Central memory CD8-positive, alpha-beta T cell (primary cell): ENCODE results near the gene SLC25A22.

Source experiments
- ATAC-seq: fragments of 150-1000 bp; cut with Tn5 transposase; replicated peaks from 2 replicates; pipeline ENCODE4 v1.10.0; 2022; ENCODE audit warnings: mild to moderate bottlenecking, moderate FRiP score, moderate number of reproducible peaks; ENCODE audit not compliant: poor library complexity, severe bottlenecking; ENCODE audit errors: extremely low read depth
- DNase-seq, 2 donors: peaks; one replicate each; pipeline ENCODE4 v3.0.0; 2021; ENCODE audit warnings: low spot score in 2 of 2
- H3K27ac Mint-ChIP-seq: one replicate; pipeline ENCODE4 v1.8.0; 2022; ENCODE audit warnings: low read depth, mild to moderate bottlenecking, moderate library complexity, mixed read lengths
- H3K27me3 Mint-ChIP-seq: one replicate; pipeline ENCODE4 v1.8.0; 2022; ENCODE audit warnings: mixed read lengths
- H3K36me3 Mint-ChIP-seq: one replicate; pipeline ENCODE4 v1.8.0; 2022; ENCODE audit warnings: mild to moderate bottlenecking, moderate library complexity, mixed read lengths; ENCODE audit not compliant: insufficient read depth
- H3K4me1 Mint-ChIP-seq: one replicate; pipeline ENCODE4 v1.8.0; 2022; ENCODE audit warnings: mixed read lengths
- H3K4me3 Mint-ChIP-seq: one replicate; pipeline ENCODE4 v1.8.0; 2022; ENCODE audit warnings: mild to moderate bottlenecking, moderate library complexity, mixed read lengths
- H3K9me3 Mint-ChIP-seq: one replicate; pipeline ENCODE4 v1.8.0; 2022; ENCODE audit warnings: mixed read lengths

Gene SLC25A22

DNA sequence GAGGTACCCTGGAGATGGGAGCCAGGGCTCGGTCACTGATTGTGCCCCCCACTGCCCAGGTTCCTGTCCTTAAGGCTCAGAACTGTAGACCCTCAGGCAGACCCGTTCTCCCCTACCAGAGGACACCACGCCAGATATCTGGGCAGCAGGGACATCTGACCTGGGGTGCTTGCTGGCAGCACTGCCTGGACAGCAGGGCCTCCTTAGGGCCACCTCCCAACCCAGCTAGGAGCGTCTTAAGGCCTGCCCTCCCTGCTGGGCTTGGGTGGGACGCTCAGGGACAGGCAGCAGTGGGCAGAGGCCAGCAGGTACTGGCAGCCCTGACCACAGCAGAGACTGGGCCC lies 41.2 kb upstream of the SLC25A22 start:
- Mint-ChIP-seq H3K27me3 (no peaks in the 10 kb centered on the region), H3K27ac (no peak overlapping the region), H3K9me3 (no peaks in the 10 kb centered on the region), H3K36me3 (peaks cover 12% of the 10 kb centered on the region), H3K4me1 (peaks cover 11% of the 10 kb centered on the region), H3K4me3 (no peak overlapping the region)
- ATAC-seq (no peak), DNase-seq (no peak)

DNA sequence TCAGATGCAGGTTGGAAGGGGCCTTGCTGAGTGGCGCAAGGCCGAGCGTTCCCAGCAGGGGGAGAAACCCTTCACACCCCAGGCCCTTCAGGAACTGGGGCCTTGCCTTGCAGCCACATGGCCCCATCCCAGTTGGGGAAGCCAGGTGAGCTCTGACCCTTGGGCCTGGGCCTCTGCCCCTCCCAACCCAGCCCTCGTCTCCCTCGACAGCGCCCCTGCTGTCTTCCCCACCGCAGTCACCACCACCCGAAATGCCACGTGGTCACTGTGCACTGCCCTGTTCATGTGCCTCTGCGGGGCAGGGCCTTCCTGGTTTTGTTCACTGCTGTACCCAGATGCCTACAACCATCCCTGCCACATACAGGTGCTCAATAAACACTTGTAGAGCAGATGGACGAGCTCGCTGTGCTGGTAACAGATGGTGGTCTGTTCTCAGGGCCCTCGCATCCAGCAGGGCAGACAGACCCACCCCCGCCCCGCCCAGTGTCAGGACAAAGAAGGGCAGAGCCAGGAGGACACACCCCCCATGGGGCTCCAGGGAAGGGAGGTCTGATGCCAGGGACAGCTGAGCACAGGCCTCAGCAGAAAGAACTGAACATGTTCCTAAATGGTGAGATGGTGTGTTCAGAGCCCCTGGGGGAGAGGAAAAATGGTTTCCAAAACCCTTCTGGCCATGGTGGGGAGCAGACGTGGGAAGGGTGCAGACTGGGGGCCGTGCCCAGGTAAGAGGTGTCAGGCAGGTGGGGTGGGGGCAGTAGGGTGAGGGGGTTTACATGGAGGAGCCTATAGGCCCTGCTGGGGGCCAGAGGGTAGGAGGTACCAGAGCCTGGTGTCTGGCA lies 40.6 kb upstream of the SLC25A22 start:
- H3K27ac Mint-ChIP-seq = no peak overlapping the region
- H3K27me3 Mint-ChIP-seq = no peaks in the 10 kb centered on the region
- ATAC-seq = no peak
- no peak for DNase-seq
- H3K4me3 Mint-ChIP-seq = no peak overlapping the region
- peaks cover 12% of the 10 kb centered on the region for H3K36me3 Mint-ChIP-seq
- peaks cover 11% of the 10 kb centered on the region for H3K4me1 Mint-ChIP-seq
- no peaks in the 10 kb centered on the region for H3K9me3 Mint-ChIP-seq

DNA sequence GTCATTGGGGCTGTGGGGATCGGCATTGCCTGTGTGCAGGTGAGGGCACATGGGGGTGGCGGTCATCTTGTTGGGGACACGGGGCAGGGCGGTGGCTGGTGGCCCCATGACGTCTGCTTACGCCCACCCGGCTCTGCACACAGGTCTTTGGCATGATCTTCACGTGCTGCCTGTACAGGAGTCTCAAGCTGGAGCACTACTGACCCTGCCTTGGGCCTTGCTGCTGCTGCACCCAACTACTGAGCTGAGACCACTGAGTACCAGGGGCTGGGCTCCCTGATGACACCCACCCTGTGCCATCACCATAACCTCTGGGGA lies 39.9 kb upstream of the SLC25A22 start:
- DNase-seq = no peak
- Mint-ChIP-seq H3K9me3 (no peaks in the 10 kb centered on the region), H3K27ac (no peak overlapping the region), H3K27me3 (no peaks in the 10 kb centered on the region), H3K4me1 (peaks cover 11% of the 10 kb centered on the region), H3K4me3 (no peak overlapping the region), H3K36me3 (peaks cover 10% of the 10 kb centered on the region)
- no peak for ATAC-seq

DNA sequence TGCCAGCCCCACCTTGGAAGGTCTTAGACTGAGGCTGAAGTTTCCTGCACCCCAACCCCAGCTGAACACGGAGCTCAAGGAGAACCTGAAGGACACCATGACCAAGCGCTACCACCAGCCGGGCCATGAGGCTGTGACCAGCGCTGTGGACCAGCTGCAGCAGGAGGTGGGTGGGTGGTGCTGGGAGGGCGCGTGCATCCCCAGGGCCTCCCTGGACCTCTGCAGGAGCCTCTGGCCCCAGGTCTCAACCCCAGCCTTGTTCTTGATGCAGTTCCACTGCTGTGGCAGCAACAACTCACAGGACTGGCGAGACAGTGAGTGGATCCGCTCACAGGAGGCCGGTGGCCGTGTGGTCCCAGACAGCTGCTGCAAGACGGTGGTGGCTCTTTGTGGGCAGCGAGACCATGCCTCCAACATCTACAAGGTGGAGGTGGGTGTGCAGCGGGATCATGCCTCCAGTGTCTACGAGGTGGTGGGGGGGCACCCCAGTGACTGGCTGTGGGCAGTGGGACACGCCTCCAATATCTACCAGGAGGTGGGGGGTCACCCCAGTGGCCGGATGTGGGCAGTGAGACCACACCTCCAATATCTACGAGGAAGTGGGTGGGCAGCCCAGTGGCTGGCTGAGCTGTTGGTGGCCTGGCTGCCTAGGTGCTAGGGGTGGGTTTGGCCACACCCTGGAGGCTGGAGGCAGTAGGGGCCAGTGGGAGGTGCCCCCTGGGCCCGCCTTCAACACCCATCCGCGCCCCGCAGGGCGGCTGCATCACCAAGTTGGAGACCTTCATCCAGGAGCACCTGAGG lies 39.3 kb upstream of the SLC25A22 start:
- Mint-ChIP-seq H3K27me3 (no peaks in the 10 kb centered on the region), H3K36me3 (peaks cover 10% of the 10 kb centered on the region), H3K4me3 (no peak overlapping the region), H3K4me1 (peaks cover 11% of the 10 kb centered on the region), H3K27ac (no peak overlapping the region), H3K9me3 (no peaks in the 10 kb centered on the region)
- DNase-seq (no peak), ATAC-seq (no peak)

DNA sequence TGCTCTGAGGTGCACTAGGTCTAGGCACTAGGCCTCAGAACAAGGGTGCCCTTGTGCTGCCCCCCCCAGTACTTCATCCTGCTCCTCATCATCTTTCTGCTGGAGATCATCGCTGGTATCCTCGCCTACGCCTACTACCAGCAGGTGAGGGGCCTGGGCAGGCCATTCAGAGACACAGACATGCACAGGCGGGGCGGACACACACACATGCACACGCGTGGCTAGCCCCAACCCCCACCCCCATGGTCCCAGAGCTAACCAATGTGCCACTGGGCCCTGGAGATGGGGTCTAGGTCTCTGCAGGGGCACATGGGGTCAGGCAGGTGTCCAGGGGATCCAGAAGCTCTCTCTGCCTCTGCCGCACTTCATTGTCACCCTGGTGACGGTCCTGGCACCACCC lies 38.6 kb upstream of the SLC25A22 start:
- DNase-seq (no peak), ATAC-seq (no peak)
- H3K27ac Mint-ChIP-seq = no peak overlapping the region
- H3K27me3 Mint-ChIP-seq = peaks cover 3% of the 10 kb centered on the region
- H3K4me3 Mint-ChIP-seq = no peak overlapping the region
- H3K36me3 Mint-ChIP-seq = peaks cover 7% of the 10 kb centered on the region
- peaks cover 11% of the 10 kb centered on the region for H3K4me1 Mint-ChIP-seq
- H3K9me3 Mint-ChIP-seq = no peaks in the 10 kb centered on the region

DNA sequence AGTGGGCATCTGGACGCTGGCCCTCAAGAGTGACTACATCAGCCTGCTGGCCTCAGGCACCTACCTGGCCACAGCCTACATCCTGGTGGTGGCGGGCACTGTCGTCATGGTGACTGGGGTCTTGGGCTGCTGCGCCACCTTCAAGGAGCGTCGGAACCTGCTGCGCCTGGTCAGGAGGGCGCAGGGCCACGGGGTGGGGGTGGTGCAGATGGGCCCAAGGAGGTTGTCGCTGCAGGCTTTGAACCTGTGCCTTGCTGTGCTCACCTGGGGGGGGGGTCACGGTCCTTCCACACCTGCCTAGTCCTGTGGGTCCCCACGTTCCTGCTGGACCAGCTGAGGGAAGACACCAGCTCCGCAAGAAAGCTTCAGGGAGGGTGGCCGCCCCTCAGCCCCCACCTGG lies 38.2 kb upstream of the SLC25A22 start:
- DNase-seq (no peak), ATAC-seq (no peak)
- Mint-ChIP-seq H3K27me3 (peaks cover 7% of the 10 kb centered on the region), H3K4me1 (peaks cover 9% of the 10 kb centered on the region), H3K9me3 (no peaks in the 10 kb centered on the region), H3K4me3 (no peak overlapping the region), H3K27ac (no peak overlapping the region), H3K36me3 (peaks cover 7% of the 10 kb centered on the region)

DNA sequence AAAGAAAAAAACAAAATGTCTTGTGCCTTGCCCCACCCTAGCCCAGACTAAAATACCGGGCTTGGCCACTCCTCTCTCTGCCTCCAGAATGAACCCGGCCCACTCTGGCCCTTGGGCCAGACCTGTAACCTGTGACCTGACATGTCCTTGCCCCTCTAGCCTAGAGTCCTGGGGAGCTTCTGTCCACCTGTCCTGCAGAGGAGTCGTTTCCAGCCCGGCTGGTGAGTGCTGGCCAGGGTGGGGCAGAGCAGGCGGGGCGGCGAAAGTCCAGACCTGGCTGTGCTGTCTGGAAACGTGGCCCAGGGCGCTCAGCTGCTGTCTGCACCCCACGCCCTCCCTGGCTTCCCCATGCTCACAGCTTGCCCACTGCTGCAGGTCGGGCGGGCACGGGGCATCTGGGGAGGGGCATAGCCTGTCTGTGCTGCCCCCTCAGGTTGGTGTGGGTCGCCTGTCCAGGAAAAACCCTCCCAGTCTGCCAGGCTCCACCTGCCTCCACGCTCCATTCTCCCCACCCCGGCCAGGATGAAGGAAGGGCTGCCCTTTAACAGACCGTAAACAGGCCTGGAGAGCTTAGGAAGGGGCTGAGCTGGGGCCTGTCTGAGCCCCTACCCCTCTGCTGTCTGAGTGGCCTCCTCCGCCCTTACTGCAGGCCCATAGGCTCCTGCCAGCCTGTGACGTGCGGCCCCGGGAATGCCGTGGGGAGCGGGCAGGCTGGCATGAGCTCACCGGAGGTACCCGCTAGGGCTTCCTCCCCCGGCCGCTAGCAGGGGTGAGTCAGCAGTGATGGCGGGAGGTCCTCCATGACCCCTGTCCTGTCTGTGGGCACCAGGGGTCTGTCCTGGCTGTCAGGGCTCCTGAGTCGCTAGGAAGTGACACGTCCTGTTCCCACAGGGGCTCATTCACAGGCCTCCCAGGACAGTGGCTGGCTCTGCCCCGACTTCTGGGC lies 36.6 kb upstream of the SLC25A22 start:
- Mint-ChIP-seq H3K4me3 (peak overlapping the region; percentile 67), H3K9me3 (no peaks in the 10 kb centered on the region), H3K4me1 (no peaks in the 10 kb centered on the region), H3K36me3 (peaks cover 6% of the 10 kb centered on the region), H3K27ac (no peak overlapping the region), H3K27me3 (peaks cover 8% of the 10 kb centered on the region)
- ATAC-seq (no peak), DNase-seq (no peak)

DNA sequence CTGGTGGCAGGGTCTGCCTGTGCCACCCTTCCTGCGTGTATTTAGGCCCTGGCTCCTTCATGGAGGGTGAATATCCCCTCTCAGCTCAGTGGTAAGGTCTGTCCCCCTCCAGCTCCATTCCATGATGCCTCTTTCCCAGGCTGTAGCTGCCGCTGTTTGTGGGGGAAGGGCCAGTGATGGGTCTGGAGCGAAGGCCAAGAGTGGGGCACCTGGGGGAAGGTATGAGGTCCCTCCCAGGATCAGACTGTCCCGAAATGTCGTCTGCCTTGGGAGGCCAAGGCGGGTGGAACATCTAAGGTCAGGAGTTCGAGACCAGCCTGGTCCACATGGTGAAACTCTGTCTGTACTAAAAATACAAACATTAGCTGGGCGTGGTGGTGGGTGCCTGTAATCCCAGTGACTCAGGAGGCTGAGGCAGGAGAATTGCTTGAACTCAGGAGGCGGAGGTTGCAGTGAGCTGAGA lies 35.8 kb upstream of the SLC25A22 start:
- H3K27ac Mint-ChIP-seq = no peak overlapping the region

DNA sequence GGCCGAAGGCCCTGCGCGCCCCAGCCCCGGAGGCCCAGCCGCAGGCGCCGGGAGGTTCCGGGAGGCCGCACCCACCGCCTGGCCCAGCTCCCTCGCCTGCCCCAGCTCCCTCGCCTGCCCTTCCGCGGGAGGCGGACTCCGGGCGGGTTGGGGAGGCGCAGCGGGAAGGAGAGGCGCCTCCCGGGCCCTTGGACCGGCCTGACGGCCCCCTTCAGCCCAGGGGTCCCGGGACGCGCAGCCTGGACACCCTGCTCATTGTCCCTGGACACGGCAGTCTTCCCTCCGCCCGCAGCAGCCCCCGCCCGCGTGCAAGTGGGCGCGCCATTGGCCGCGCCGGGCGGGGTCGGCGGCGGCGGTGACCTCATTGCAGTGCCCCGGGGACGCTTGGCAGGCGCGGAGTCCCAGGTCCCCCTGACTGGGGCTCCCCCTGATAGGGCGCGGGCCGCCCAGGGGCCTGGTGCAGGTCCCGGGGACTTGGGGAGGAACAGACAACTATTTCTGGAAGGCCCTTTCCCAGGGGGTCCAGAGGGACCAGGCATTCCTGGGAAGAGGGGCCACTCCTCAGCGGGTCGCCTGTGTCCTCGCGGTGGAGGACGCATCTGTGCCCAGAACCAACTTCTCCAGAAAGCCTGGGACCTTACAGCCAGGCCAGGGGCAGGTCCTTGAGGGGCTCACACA lies 35.2 kb upstream of the SLC25A22 start:
- no peaks in the 10 kb centered on the region for H3K9me3 Mint-ChIP-seq
- DNase-seq (no peak), ATAC-seq (peak; percentile 41)
- H3K4me1 Mint-ChIP-seq = peaks cover 8% of the 10 kb centered on the region
- peaks cover 21% of the 10 kb centered on the region for H3K27me3 Mint-ChIP-seq
- H3K27ac Mint-ChIP-seq = no peak overlapping the region
- peak overlapping the region; percentile 67 for H3K4me3 Mint-ChIP-seq
- no peaks in the 10 kb centered on the region for H3K36me3 Mint-ChIP-seq

More for the DNA sequence above, 35.8 kb upstream of the SLC25A22 start:
- ATAC-seq (no peak), DNase-seq (no peak)
- peaks cover 2% of the 10 kb centered on the region for H3K36me3 Mint-ChIP-seq
- H3K27me3 Mint-ChIP-seq = peaks cover 15% of the 10 kb centered on the region
- peaks cover 7% of the 10 kb centered on the region for H3K4me1 Mint-ChIP-seq
- peak overlapping the region; percentile 67 for H3K4me3 Mint-ChIP-seq
- H3K9me3 Mint-ChIP-seq = no peaks in the 10 kb centered on the region

DNA sequence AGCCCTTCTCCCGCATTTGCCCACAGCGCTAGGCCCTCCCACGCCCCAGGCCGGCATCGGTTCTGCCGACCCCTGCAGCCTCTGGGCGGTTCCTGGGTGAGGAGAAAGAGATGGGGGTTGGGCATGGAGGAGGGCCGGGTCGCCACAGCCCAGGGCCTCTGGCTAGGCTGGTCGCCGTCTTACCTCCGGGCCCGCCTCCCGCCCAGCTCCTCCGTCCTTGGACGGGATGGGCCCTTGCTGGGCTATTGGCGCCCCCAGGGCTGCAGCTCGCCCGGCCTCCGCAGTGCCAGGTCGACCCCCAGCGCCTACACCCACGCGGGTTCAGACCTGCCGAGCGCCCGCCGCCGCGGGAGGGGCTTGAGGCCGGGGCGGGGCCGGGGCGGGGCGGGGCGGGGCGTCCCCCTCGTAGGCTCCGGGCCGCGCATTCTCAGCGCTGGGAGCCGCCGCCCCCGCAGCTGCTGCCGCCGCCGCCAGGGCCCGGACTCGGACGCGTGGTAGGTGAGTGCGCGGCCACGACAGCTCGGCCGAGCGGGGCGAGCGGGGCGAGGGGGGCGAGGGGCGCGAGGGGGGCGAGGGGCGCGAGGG lies 34.5 kb upstream of the SLC25A22 start, which contains the start of gene CD151:
TSS of gene CD151 (plus strand) at position 424 of the 585 bp plus-strand sequence. CDS start 3,118 bp downstream, outside the sequence.
- Mint-ChIP-seq H3K36me3 (no peaks in the 10 kb centered on the region), H3K4me3 (peak within 1 kb of the TSS; percentile 73), H3K27me3 (peaks cover 28% of the 10 kb centered on the region), H3K9me3 (no peaks in the 10 kb centered on the region), H3K4me1 (peaks cover 13% of the 10 kb centered on the region), H3K27ac (no peak within 1 kb of the TSS)
- DNase-seq (no peak), ATAC-seq (peak; percentile 61)

DNA sequence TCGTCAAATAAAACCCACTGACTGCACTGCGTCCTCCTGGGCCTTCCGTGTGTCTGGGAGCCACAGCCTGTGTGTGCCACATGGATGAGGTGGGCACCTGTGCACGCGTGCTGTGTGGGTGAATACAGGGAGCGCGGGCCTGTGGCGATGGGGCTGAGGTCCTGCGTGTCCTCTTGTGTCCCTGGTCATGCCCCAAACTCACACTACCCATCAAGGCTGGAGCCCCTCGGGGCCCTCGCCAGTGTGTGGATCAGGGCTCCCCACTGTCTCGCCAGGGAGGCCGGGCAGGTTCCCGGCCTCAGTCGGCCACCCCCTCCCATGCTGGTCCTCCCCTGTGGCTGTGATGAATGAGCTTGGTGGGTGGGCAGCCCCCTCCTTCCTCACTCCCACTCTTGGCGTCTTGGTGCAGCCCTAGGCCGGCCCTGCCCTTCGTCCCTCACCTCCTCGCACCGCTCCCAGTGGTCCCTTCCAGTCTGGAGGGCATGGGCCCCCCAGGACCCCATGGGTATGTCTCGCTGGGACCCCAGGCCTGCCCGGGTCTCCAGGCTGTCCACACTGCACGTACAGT lies 34.0 kb upstream of the SLC25A22 start:
- Mint-ChIP-seq H3K4me3 (peak overlapping the region; percentile 73), H3K36me3 (no peaks in the 10 kb centered on the region), H3K4me1 (peaks cover 16% of the 10 kb centered on the region), H3K27me3 (peaks cover 31% of the 10 kb centered on the region), H3K9me3 (no peaks in the 10 kb centered on the region), H3K27ac (no peak overlapping the region)
- ATAC-seq (no peak), DNase-seq (no peak)
